ENCODE measurements around the gene THSD8. TPM values are rescaled to one million over a fixed set of nuclear protein-coding genes. Genes with fewer than 3 reads are reported as not detected.
"Not testable (repeated sequence)": the region's sequence is repeated elsewhere in the genome, so short reads cannot be mapped to it uniquely, and the experiment has no call there.

Gene THSD8
- total RNA-seq, 1 donor from 2014 or later: 28.1 TPM

- H3K4me1 Mint-ChIP-seq (ENCODE audit: low read depth): peaks cover 32% of the 10 kb centered on the region
- intact Hi-C loops (cut with micrococcal nuclease): loop anchor here (1.0 to 5.0 kb wide), 5 partner anchors 8 to 1703 kb away; partner anchors contain the start of genes CALR, LDLR and TNPO2
- DNase-seq (ENCODE audit: low spot score): no peak
- peak overlapping the region; percentile 91 for H3K27ac Mint-ChIP-seq
- H3K36me3 Mint-ChIP-seq (ENCODE audit: low read depth): peaks cover 13% of the 10 kb centered on the region
- no peaks in the 10 kb centered on the region for H3K27me3 Mint-ChIP-seq (ENCODE audit: insufficient read depth)
- H3K4me3 Mint-ChIP-seq: peak overlapping the region; percentile 97
- no peaks in the 10 kb centered on the region for H3K9me3 Mint-ChIP-seq
These were observed 11.1 kb upstream of the THSD8 start for GRCh38 chr19:12790628-12791344.

GRCh38 chr19:12791345-12792050, 10.4 kb upstream of the THSD8 start, which contains the start of gene JUNB:
JUNB (plus strand) TSS chr19:12791486; CDS start chr19:12791772, 286 bp downstream.
- peaks cover 15% of the 10 kb centered on the region for H3K36me3 Mint-ChIP-seq (ENCODE audit: low read depth)
- peak within 1 kb of the TSS; percentile 97 for H3K27ac Mint-ChIP-seq
- no peaks in the 10 kb centered on the region for H3K27me3 Mint-ChIP-seq (ENCODE audit: insufficient read depth)

GRCh38 chr19:12792051-12792852, 9.6 kb upstream of the THSD8 start:
- intact Hi-C loops (cut with micrococcal nuclease): loop anchor here (5.0 kb wide), 1 partner anchor 1705 kb away; the partner anchor contains the start of gene LDLR
- H3K27me3 Mint-ChIP-seq (ENCODE audit: insufficient read depth): no peaks in the 10 kb centered on the region
- H3K9me3 Mint-ChIP-seq: no peaks in the 10 kb centered on the region
- peaks cover 44% of the 10 kb centered on the region for H3K4me1 Mint-ChIP-seq (ENCODE audit: low read depth)
- peak; percentile 73 for DNase-seq (ENCODE audit: low spot score)
- peaks cover 17% of the 10 kb centered on the region for H3K36me3 Mint-ChIP-seq (ENCODE audit: low read depth)
- H3K27ac Mint-ChIP-seq: peak overlapping the region; percentile 97
- peak overlapping the region; percentile 97 for H3K4me3 Mint-ChIP-seq

More at GRCh38 chr19:12791345-12792050, 10.4 kb upstream of the THSD8 start, which contains the start of gene JUNB:
- H3K4me1 Mint-ChIP-seq (ENCODE audit: low read depth): peaks cover 39% of the 10 kb centered on the region
- peak within 1 kb of the TSS; percentile 97 for H3K4me3 Mint-ChIP-seq
- no peaks in the 10 kb centered on the region for H3K9me3 Mint-ChIP-seq
- intact Hi-C loops (cut with micrococcal nuclease): loop anchor here (1.0 to 5.0 kb wide), 5 partner anchors 9 to 1704 kb away; partner anchors contain the start of genes CALR, LDLR and TNPO2
- DNase-seq (ENCODE audit: low spot score): peak; percentile 97

- no peaks in the 10 kb centered on the region for H3K27me3 Mint-ChIP-seq (ENCODE audit: insufficient read depth)
- peaks cover 44% of the 10 kb centered on the region for H3K4me1 Mint-ChIP-seq (ENCODE audit: low read depth)
- peaks cover 17% of the 10 kb centered on the region for H3K36me3 Mint-ChIP-seq (ENCODE audit: low read depth)
- intact Hi-C loops (cut with micrococcal nuclease): loop anchor here (5.0 kb wide), 1 partner anchor 1706 kb away; the partner anchor contains the start of gene LDLR
- peak overlapping the region; percentile 97 for H3K4me3 Mint-ChIP-seq
- no peak for DNase-seq (ENCODE audit: low spot score)
- H3K27ac Mint-ChIP-seq: peak overlapping the region; percentile 97
- no peaks in the 10 kb centered on the region for H3K9me3 Mint-ChIP-seq
These were observed 9.0 kb upstream of the THSD8 start for GRCh38 chr19:12792853-12793289.

- Mint-ChIP-seq H3K4me1 (ENCODE audit: low read depth) (peaks cover 44% of the 10 kb centered on the region), H3K36me3 (ENCODE audit: low read depth) (peaks cover 17% of the 10 kb centered on the region), H3K27ac (peak overlapping the region; percentile 97), H3K9me3 (no peaks in the 10 kb centered on the region), H3K4me3 (peak overlapping the region; percentile 97), H3K27me3 (ENCODE audit: insufficient read depth) (no peaks in the 10 kb centered on the region)
- DNase-seq (ENCODE audit: low spot score): peak; percentile 93
- intact Hi-C loops (cut with micrococcal nuclease): loop anchor here (1.0 to 5.0 kb wide), 2 partner anchors 73 to 1706 kb away; partner anchors contain the start of gene LDLR
These were observed 8.3 kb upstream of the THSD8 start for GRCh38 chr19:12793290-12794195.

GRCh38 chr19:12794196-12794941, 7.5 kb upstream of the THSD8 start:
- Mint-ChIP-seq H3K4me3 (peak overlapping the region; percentile 85), H3K9me3 (no peaks in the 10 kb centered on the region), H3K36me3 (ENCODE audit: low read depth) (peaks cover 19% of the 10 kb centered on the region), H3K27me3 (ENCODE audit: insufficient read depth) (no peaks in the 10 kb centered on the region), H3K4me1 (ENCODE audit: low read depth) (peaks cover 36% of the 10 kb centered on the region), H3K27ac (peak overlapping the region; percentile 96)
- DNase-seq (ENCODE audit: low spot score): no peak
- intact Hi-C loops (cut with micrococcal nuclease): loop anchor here (1.0 to 5.0 kb wide), 2 partner anchors 74 to 1707 kb away; partner anchors contain the start of gene LDLR

GRCh38 chr19:12794971-12795381, 6.9 kb upstream of the THSD8 start:
- H3K36me3 Mint-ChIP-seq (ENCODE audit: low read depth): peaks cover 24% of the 10 kb centered on the region
- intact Hi-C loops (cut with micrococcal nuclease): loop anchor here (1.0 to 5.0 kb wide), 2 partner anchors 75 to 1708 kb away; partner anchors contain the start of gene LDLR
- no peaks in the 10 kb centered on the region for H3K27me3 Mint-ChIP-seq (ENCODE audit: insufficient read depth)

GRCh38 chr19:12796146-12797071, 5.5 kb upstream of the THSD8 start:
- peak; percentile 75 for DNase-seq (ENCODE audit: low spot score)
- H3K36me3 Mint-ChIP-seq (ENCODE audit: low read depth): peaks cover 29% of the 10 kb centered on the region
- H3K27ac Mint-ChIP-seq: peak overlapping the region; percentile 88
- intact Hi-C loops (cut with micrococcal nuclease): loop anchor here (1.0 kb wide), 4 partner anchors 19 to 51 kb away; no protein-coding TSS in a partner anchor
- no peaks in the 10 kb centered on the region for H3K27me3 Mint-ChIP-seq (ENCODE audit: insufficient read depth)
- no peaks in the 10 kb centered on the region for H3K9me3 Mint-ChIP-seq
- peaks cover 35% of the 10 kb centered on the region for H3K4me1 Mint-ChIP-seq (ENCODE audit: low read depth)
- peak overlapping the region; percentile 72 for H3K4me3 Mint-ChIP-seq

More at GRCh38 chr19:12794971-12795381, 6.9 kb upstream of the THSD8 start:
- Mint-ChIP-seq H3K27ac (peak overlapping the region; percentile 96), H3K4me1 (ENCODE audit: low read depth) (peaks cover 36% of the 10 kb centered on the region), H3K9me3 (no peaks in the 10 kb centered on the region), H3K4me3 (peak overlapping the region; percentile 85)
- no peak for DNase-seq (ENCODE audit: low spot score)

GRCh38 chr19:12797141-12797587, 4.7 kb upstream of the THSD8 start:
- no peaks in the 10 kb centered on the region for H3K9me3 Mint-ChIP-seq
- no peak for DNase-seq (ENCODE audit: low spot score)

GRCh38 chr19:12797607-12798006, 4.3 kb upstream of the THSD8 start:
- Mint-ChIP-seq H3K36me3 (ENCODE audit: low read depth) (peaks cover 27% of the 10 kb centered on the region), H3K4me1 (ENCODE audit: low read depth) (peaks cover 41% of the 10 kb centered on the region)
- H3K9me3 Mint-ChIP-seq; intact Hi-C loops (cut with micrococcal nuclease); DNase-seq (ENCODE audit: low spot score); H3K4me3 Mint-ChIP-seq; H3K27me3 Mint-ChIP-seq (ENCODE audit: insufficient read depth); H3K27ac Mint-ChIP-seq: not testable (repeated sequence)

More at GRCh38 chr19:12797141-12797587, 4.7 kb upstream of the THSD8 start:
- no peak overlapping the region for H3K27ac Mint-ChIP-seq
- no peak overlapping the region for H3K4me3 Mint-ChIP-seq
- intact Hi-C loops (cut with micrococcal nuclease): no loop called here
- no peaks in the 10 kb centered on the region for H3K27me3 Mint-ChIP-seq (ENCODE audit: insufficient read depth)
- peaks cover 37% of the 10 kb centered on the region for H3K4me1 Mint-ChIP-seq (ENCODE audit: low read depth)
- peaks cover 29% of the 10 kb centered on the region for H3K36me3 Mint-ChIP-seq (ENCODE audit: low read depth)

Measured in activated T-helper 1 cell treated with anti-CD3 and anti-CD28 coated beads, Interleukin-12 subunit alpha, Interleukin-12 subunit beta, Interleukin-2, Interleukin-4 antibody, amounts not matched to agents 30 ng/mL and 10 ng/mL and 1 ng/mL, durations not matched to agents 14 hours and 24 hours and 36 hours (primary cell).